Coronary artery (tissue), 2 donors: ENCODE measurements around the gene DNAJC21.
A peak's percentile ranks its signal among the peaks of the same experiment; 100 is the strongest.

Experiments
- DNase-seq: peaks from one replicate; pipeline ENCODE4 v3.0.0-alpha.2; 2017; ENCODE audit warnings: low spot score
- H3K27ac ChIP-seq, 2 donors: fragments of 200-600 bp; sonication (generic); one replicate each; pipeline ENCODE4 v1.5.1; 2016 to 2019
- H3K4me3 ChIP-seq: fragments of 200-600 bp; sonication (generic); 2 replicates; pipeline ENCODE4 v1.5.1; 2016; ENCODE audit warnings: mild to moderate bottlenecking, moderate library complexity
- CTCF ChIP-seq: fragments of 200-600 bp; sonication (generic); IDR thresholded peaks from one replicate; pipeline ENCODE4 v1.5.1; 2019; ENCODE audit warnings: antibody characterized with exemption

The DNAJC21 gene

GRCh38 chr5:34996261-34996660 lies 66.9 kb downstream of the DNAJC21 start:
- H3K27ac ChIP-seq = no peak overlapping the region
- no peak for DNase-seq
- H3K4me3 ChIP-seq = no peak overlapping the region
- no peak for TF ChIP-seq CTCF

GRCh38 chr5:34998058-34998789 lies 68.9 kb downstream of the DNAJC21 start:
- no peak for TF ChIP-seq CTCF
- no peak overlapping the region for H3K4me3 ChIP-seq
- H3K27ac ChIP-seq = no peak overlapping the region
- DNase-seq = no peak

DNA sequence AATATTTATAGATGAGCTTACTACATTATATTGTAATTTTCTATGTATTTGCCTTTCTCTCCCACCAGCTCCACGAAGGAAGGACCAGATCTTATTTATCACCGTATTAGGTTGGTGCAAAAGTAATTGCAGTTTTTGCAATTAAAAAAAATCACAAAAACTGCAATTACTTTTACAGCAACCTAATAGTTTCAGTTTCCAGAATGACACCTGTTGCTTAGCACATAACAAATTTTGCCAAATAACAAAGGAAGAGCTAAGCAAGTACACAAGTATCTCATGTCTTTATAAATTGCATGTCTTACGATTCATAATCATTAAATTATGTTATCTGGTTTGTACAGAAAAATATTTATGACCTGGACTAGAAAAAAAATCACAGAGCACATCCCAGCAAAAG lies 72.5 kb downstream of the DNAJC21 start:
- TF ChIP-seq CTCF = no peak
- no peak overlapping the region for H3K4me3 ChIP-seq
- no peak for DNase-seq
- H3K27ac ChIP-seq = no peak overlapping the region

DNA sequence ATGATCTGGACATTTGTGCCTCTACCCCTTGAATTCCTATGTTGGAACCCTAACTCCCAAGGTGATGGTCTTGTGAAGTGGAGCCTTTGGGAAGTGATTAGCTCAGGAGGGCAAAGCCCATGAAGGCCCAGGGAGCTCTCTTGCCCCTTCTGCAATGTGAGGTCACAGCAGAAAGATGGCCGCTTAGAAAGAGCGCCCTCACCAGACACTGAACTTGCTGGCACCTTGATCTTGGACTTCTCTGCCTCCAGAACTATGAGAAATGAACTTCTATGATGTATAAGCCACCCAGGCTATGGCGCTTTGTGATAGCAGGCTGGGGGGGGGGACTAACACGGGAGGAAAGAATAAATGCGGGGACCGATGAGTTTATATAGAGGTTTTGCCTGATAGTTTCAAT lies 73.1 kb downstream of the DNAJC21 start:
- no peak for DNase-seq
- no peak overlapping the region for H3K27ac ChIP-seq
- no peak overlapping the region for H3K4me3 ChIP-seq
- TF ChIP-seq CTCF = no peak

DNA sequence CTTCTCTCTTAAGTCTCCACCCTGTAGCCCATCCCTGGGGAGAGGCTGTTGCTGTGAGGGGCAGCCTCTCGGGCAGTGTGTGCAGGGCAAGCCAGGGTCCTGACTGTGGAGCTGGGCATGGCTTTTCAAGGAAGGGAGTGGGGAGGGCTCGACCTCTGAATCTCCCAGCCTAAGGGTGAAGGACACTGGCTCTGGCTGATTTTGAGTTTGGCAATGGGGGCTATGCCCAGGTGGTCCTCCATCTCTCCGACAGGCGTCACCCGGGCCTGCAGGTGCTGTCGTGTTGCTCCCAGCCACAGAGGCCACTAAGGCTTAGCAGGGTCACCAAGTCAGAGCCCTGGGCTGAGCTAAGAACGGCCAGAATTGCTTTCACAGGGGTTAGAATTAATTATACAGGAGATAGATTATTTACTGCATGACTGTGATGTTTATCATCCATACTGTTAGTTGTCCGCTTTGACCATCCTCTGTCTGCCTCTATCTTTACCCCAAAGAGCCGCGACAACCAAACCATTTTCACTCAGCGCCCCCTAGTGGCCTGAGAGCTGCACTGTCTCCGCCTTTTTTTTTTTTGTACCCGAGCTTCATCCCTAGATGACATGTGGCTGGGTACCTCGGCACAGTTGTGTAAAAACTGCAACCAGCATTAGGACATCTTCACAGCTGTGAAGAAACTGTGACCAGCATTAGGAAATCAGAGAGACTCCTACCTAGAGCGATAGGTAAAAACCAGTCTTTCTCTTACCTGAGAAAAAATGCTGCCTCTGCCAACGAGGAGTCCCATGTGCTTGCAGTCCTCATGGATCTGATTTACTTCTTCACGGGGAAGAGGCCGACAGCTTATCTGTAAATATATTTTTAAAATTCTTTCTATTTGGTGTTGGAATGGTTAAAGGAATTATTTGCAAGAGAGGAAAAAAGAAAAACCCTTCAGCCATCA lies 73.9 kb downstream of the DNAJC21 start:
- H3K27ac ChIP-seq = no peak overlapping the region
- no peak overlapping the region for H3K4me3 ChIP-seq
- TF ChIP-seq CTCF = peak; percentile 73
- no peak for DNase-seq

DNA sequence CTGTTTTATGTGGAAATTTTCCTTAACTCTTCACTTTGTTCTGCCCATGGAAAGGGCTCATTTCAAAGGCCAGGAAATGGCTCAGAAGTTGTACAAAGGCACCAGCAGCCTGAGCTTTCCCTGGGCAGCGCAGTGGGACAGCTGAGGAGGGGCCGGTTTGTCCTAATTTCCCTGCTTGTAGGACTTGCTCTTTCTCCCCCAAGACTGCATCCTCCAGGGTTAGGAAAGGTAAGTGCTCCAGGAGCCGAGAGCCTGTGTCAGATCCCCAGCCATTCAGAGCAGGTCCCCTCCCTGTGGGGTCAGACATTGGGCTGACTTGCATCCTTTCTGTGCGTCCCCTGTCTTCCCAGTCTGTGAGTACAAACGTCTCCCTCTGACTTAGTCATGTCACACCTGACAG lies 74.8 kb downstream of the DNAJC21 start:
- no peak overlapping the region for H3K4me3 ChIP-seq
- TF ChIP-seq CTCF = no peak
- H3K27ac ChIP-seq = no peak overlapping the region
- no peak for DNase-seq
